GM12878 (cell line): ENCODE measurements around the gene CRB3. TPM values are rescaled to one million over a fixed set of nuclear protein-coding genes. Genes with fewer than 3 reads are reported as not detected.
A peak's percentile ranks its signal among the peaks of the same experiment; 100 is the strongest.

Source experiments
- EGR1 ChIP-seq, 2 experiments: IDR thresholded peaks; 1 replicate in 1 of 2; 2 replicates in 1 of 2; pipeline ENCODE4 v1.6.1; 2011 to 2012; ENCODE audit warnings: low read depth in 2 of 2, low read length in 2 of 2, borderline replicate concordance in 1 of 2, mild to moderate bottlenecking in 1 of 2, moderate library complexity in 1 of 2
- ETV6 ChIP-seq, 2 experiments: fragments of 450-650 bp in 1 of 2; IDR thresholded peaks in 1 of 2; conservative IDR thresholded peaks in 1 of 2; 2 replicates each; pipeline ENCODE4 v1.6.1; 2014; ENCODE audit warnings: antibody characterized with exemption in 1 of 2, borderline replicate concordance in 1 of 2, low read depth in 1 of 2, mild to moderate bottlenecking in 1 of 2, moderate library complexity in 1 of 2
- microRNA-seq: library from miRNA; unstranded; fragments of <30 nt; microRNA quantifications from one replicate; pipeline ENCODE4, GENCODE V29; 2018
- polyA plus RNA-seq, 11 experiments: library from polyadenylated mRNA; depleted of rRNA in 4 of 11; unstranded in 6 of 11; stranded (reverse) in 5 of 11; fragments of >200 nt; fragmentation: Nextera tagmentation in 4 of 11; fragmentation: Illumina TruSeq in 1 of 11; extraction: Ambion mirVana in 4 of 11; extraction: Trizol in 1 of 11; gene quantifications; 1 replicate in 1 of 11; 2 replicates in 10 of 11; pipeline versions ENCODE4 v1.2.1 to v1.2.3, GENCODE V29; 2011 to 2016; ENCODE audit warnings: inconsistent platforms in 2 of 11, missing spikeins in 2 of 11, low read depth in 1 of 11
- small RNA-seq: library from RNA; depleted of rRNA; stranded (forward); fragments of <200 nt; gene quantifications from one replicate; pipeline ENCODE3, GENCODE V24; 2014
- total RNA-seq, 4 experiments: library from RNA; depleted of rRNA in 3 of 4; stranded (reverse); fragments of >200 nt in 3 of 4; fragmentation: Illumina TruSeq in 1 of 4; extraction: Trizol in 1 of 4; gene quantifications; 2 replicates each; pipeline versions ENCODE4 v1.2.1 to v1.2.3, GENCODE V29; 2013 to 2021
- TF ChIP-seq, protein P1 (sequence below): fragments of 450-650 bp; IDR thresholded peaks from 2 replicates; pipeline ENCODE4 v1.6.1; 2018; ENCODE audit warnings: borderline replicate concordance, mild to moderate bottlenecking; ENCODE audit not compliant: partially characterized antibody
- TF ChIP-seq, protein P2 (sequence below): IDR thresholded peaks from 2 replicates; pipeline ENCODE4 v1.6.1; 2011; ENCODE audit warnings: mild to moderate bottlenecking, low read depth, low read length, moderate library complexity; ENCODE audit not compliant: insufficient replicate concordance

The CRB3 gene
- total and polyA plus RNA-seq, 10 of the 15 experiments (the other 5 are each of a cell fraction or from before 2014, with no cell fraction given), result 0.11 to 1.9 (median 0.98) TPM; not detected in 1

GRCh38 chr19:6516018-6516658 lies 52.1 kb downstream of the CRB3 start (continued):
- TF ChIP-seq EGR1 (IDR thresholded peaks at IDR 0.05; ENCODE audit: borderline replicate concordance in 1 of 2, low read depth in 2 of 2, low read length in 2 of 2) (no peak), ETV6 (conservative IDR thresholded peaks at IDR 0.05 in 1 of 2, IDR thresholded peaks at IDR 0.05 in 1 of 2; ENCODE audit: borderline replicate concordance in 1 of 2, low read depth in 1 of 2) (no peak)
- TF ChIP-seq, protein P1, sequence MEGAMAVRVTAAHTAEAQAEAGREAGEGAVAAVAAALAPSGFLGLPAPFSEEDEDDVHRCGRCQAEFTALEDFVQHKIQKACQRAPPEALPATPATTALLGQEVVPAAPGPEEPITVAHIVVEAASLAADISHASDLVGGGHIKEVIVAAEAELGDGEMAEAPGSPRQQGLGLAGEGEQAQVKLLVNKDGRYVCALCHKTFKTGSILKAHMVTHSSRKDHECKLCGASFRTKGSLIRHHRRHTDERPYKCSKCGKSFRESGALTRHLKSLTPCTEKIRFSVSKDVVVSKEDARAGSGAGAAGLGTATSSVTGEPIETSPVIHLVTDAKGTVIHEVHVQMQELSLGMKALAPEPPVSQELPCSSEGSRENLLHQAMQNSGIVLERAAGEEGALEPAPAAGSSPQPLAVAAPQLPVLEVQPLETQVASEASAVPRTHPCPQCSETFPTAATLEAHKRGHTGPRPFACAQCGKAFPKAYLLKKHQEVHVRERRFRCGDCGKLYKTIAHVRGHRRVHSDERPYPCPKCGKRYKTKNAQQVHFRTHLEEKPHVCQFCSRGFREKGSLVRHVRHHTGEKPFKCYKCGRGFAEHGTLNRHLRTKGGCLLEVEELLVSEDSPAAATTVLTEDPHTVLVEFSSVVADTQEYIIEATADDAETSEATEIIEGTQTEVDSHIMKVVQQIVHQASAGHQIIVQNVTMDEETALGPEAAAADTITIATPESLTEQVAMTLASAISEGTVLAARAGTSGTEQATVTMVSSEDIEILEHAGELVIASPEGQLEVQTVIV, result peak; percentile 12
- TF ChIP-seq, protein P2, sequence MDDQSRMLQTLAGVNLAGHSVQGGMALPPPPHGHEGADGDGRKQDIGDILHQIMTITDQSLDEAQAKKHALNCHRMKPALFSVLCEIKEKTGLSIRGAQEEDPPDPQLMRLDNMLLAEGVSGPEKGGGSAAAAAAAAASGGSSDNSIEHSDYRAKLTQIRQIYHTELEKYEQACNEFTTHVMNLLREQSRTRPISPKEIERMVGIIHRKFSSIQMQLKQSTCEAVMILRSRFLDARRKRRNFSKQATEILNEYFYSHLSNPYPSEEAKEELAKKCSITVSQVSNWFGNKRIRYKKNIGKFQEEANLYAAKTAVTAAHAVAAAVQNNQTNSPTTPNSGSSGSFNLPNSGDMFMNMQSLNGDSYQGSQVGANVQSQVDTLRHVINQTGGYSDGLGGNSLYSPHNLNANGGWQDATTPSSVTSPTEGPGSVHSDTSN, result peak; percentile 90

Small RNAs within 50 kb of the gene (microRNA-seq; reads per million reads assigned to microRNA genes)
- gene MIR3940, result 141 reads per million, percentile 78 among the genes with 10 or more reads in this experiment

Small RNAs within 50 kb of the gene (small RNA-seq; reads per million reads assigned to genes)
- not detected for gene AC010503.2

Other genes with a start within 250 kb of the CRB3 start
Only the 7 nearest of the 14 such genes appear.
- gene GTF2F1, start 71.1 kb upstream of the CRB3 start, total RNA-seq (2014; rRNA removed), result 42.7 and 45.0 TPM in 2 replicates
- gene GTF2F1, start 71.1 kb upstream of the CRB3 start, total RNA-seq (2014; rRNA removed; fragmentation: Illumina TruSeq; extraction: Trizol), result 55.4 and 57.3 TPM in 2 replicates
- 57.8 and 61.7 TPM in 2 replicates for gene GTF2F1, start 71.1 kb upstream of the CRB3 start, total RNA-seq (2021)
- 39.6 and 50.4 TPM in 2 replicates for gene GTF2F1, start 71.1 kb upstream of the CRB3 start, polyA plus RNA-seq (2011; rRNA removed)
- gene GTF2F1, start 71.1 kb upstream of the CRB3 start, polyA plus RNA-seq (2014; fragmentation: Illumina TruSeq; extraction: Trizol), result 29.6 and 53.1 TPM in 2 replicates
- gene GTF2F1, start 71.1 kb upstream of the CRB3 start, polyA plus RNA-seq (2014; fragmentation: Nextera tagmentation; extraction: Ambion mirVana), result 1 to 10 TPM; 4.5 to 8.7 TPM
- 55.1 and 61.3 TPM in 2 replicates for gene GTF2F1, start 71.1 kb upstream of the CRB3 start, polyA plus RNA-seq (2014; rRNA removed)
- gene GTF2F1, start 71.1 kb upstream of the CRB3 start, polyA plus RNA-seq (2016; fragmentation: Nextera tagmentation; extraction: Ambion mirVana), result 10 to 100 TPM; 39.2 to 46.7 TPM
- 111 and 121 TPM in 2 replicates for gene KHSRP, start 39.5 kb upstream of the CRB3 start, total RNA-seq (2014; rRNA removed)
- gene KHSRP, start 39.5 kb upstream of the CRB3 start, total RNA-seq (2014; rRNA removed; fragmentation: Illumina TruSeq; extraction: Trizol), result 71.8 and 79.8 TPM in 2 replicates
- 411 and 440 TPM in 2 replicates for gene KHSRP, start 39.5 kb upstream of the CRB3 start, total RNA-seq (2021)
- 71.1 and 84.3 TPM in 2 replicates for gene KHSRP, start 39.5 kb upstream of the CRB3 start, polyA plus RNA-seq (2011; rRNA removed)
- 118 and 142 TPM in 2 replicates for gene KHSRP, start 39.5 kb upstream of the CRB3 start, polyA plus RNA-seq (2014; fragmentation: Illumina TruSeq; extraction: Trizol)
- 1 to 10 TPM; 4.8 to 6.4 TPM for gene KHSRP, start 39.5 kb upstream of the CRB3 start, polyA plus RNA-seq (2014; fragmentation: Nextera tagmentation; extraction: Ambion mirVana)
- gene KHSRP, start 39.5 kb upstream of the CRB3 start, polyA plus RNA-seq (2014; rRNA removed), result 229 and 318 TPM in 2 replicates
- gene KHSRP, start 39.5 kb upstream of the CRB3 start, polyA plus RNA-seq (2016; fragmentation: Nextera tagmentation; extraction: Ambion mirVana), result 10 to 100 TPM; 38.5 to 40.1 TPM
- gene SLC25A41, start 30.5 kb upstream of the CRB3 start, total RNA-seq (2014; rRNA removed), result 0.23 and 0.27 TPM in 2 replicates
- gene SLC25A41, start 30.5 kb upstream of the CRB3 start, total RNA-seq (2014; rRNA removed; fragmentation: Illumina TruSeq; extraction: Trizol), result 0.49 and 0.55 TPM in 2 replicates
- gene SLC25A41, start 30.5 kb upstream of the CRB3 start, total RNA-seq (2021), result 1.0 and 1.2 TPM in 2 replicates
- gene SLC25A41, start 30.5 kb upstream of the CRB3 start, polyA plus RNA-seq (2011; rRNA removed), result 0.45 and 0.99 TPM in 2 replicates
- gene SLC25A41, start 30.5 kb upstream of the CRB3 start, polyA plus RNA-seq (2014; fragmentation: Illumina TruSeq; extraction: Trizol), result 0.24 TPM in 1 of 2 replicates, not detected in the other
- gene SLC25A41, start 30.5 kb upstream of the CRB3 start, polyA plus RNA-seq (2014; fragmentation: Nextera tagmentation; extraction: Ambion mirVana), result not detected
- gene SLC25A41, start 30.5 kb upstream of the CRB3 start, polyA plus RNA-seq (2014; rRNA removed), result 0.73 and 1.4 TPM in 2 replicates
- under 1 TPM; 0.30 to 0.37 TPM for gene SLC25A41, start 30.5 kb upstream of the CRB3 start, polyA plus RNA-seq (2016; fragmentation: Nextera tagmentation; extraction: Ambion mirVana)
- gene SLC25A23, start 4.5 kb upstream of the CRB3 start, total RNA-seq (2014; rRNA removed), result 51.9 and 66.4 TPM in 2 replicates
- gene SLC25A23, start 4.5 kb upstream of the CRB3 start, total RNA-seq (2014; rRNA removed; fragmentation: Illumina TruSeq; extraction: Trizol), result 35.4 and 36.2 TPM in 2 replicates
- 85.8 and 97.2 TPM in 2 replicates for gene SLC25A23, start 4.5 kb upstream of the CRB3 start, total RNA-seq (2021)
- 16.6 and 25.6 TPM in 2 replicates for gene SLC25A23, start 4.5 kb upstream of the CRB3 start, polyA plus RNA-seq (2011; rRNA removed)
- 60.7 and 70.2 TPM in 2 replicates for gene SLC25A23, start 4.5 kb upstream of the CRB3 start, polyA plus RNA-seq (2014; fragmentation: Illumina TruSeq; extraction: Trizol)
- 10 to 100 TPM; 10.2 to 13.6 TPM for gene SLC25A23, start 4.5 kb upstream of the CRB3 start, polyA plus RNA-seq (2014; fragmentation: Nextera tagmentation; extraction: Ambion mirVana)
- 79.5 and 83.1 TPM in 2 replicates for gene SLC25A23, start 4.5 kb upstream of the CRB3 start, polyA plus RNA-seq (2014; rRNA removed)
- gene SLC25A23, start 4.5 kb upstream of the CRB3 start, polyA plus RNA-seq (2016; fragmentation: Nextera tagmentation; extraction: Ambion mirVana), result 10 to 100 TPM; 42.7 to 57.4 TPM
- gene DENND1C, start 17.5 kb downstream of the CRB3 start, total RNA-seq (2014; rRNA removed), result 16.4 and 24.5 TPM in 2 replicates
- 10.9 and 11.5 TPM in 2 replicates for gene DENND1C, start 17.5 kb downstream of the CRB3 start, total RNA-seq (2014; rRNA removed; fragmentation: Illumina TruSeq; extraction: Trizol)
- gene DENND1C, start 17.5 kb downstream of the CRB3 start, total RNA-seq (2021), result 50.5 and 54.3 TPM in 2 replicates
- 10.6 and 25.8 TPM in 2 replicates for gene DENND1C, start 17.5 kb downstream of the CRB3 start, polyA plus RNA-seq (2011; rRNA removed)
- 24.6 and 39.5 TPM in 2 replicates for gene DENND1C, start 17.5 kb downstream of the CRB3 start, polyA plus RNA-seq (2014; fragmentation: Illumina TruSeq; extraction: Trizol)
- gene DENND1C, start 17.5 kb downstream of the CRB3 start, polyA plus RNA-seq (2014; fragmentation: Nextera tagmentation; extraction: Ambion mirVana), result 1 to 10 TPM; 2.4 to 2.8 TPM
- gene DENND1C, start 17.5 kb downstream of the CRB3 start, polyA plus RNA-seq (2014; rRNA removed), result 49.1 and 59.0 TPM in 2 replicates
- gene DENND1C, start 17.5 kb downstream of the CRB3 start, polyA plus RNA-seq (2016; fragmentation: Nextera tagmentation; extraction: Ambion mirVana), result 10 to 100 TPM; 45.8 to 45.9 TPM
- gene TUBB4A, start 38.0 kb downstream of the CRB3 start, total RNA-seq (2014; rRNA removed), result 2.5 and 2.8 TPM in 2 replicates
- gene TUBB4A, start 38.0 kb downstream of the CRB3 start, total RNA-seq (2014; rRNA removed; fragmentation: Illumina TruSeq; extraction: Trizol), result 1.3 and 1.4 TPM in 2 replicates
- 22.4 and 30.4 TPM in 2 replicates for gene TUBB4A, start 38.0 kb downstream of the CRB3 start, total RNA-seq (2021)
- 0.12 and 0.29 TPM in 2 replicates for gene TUBB4A, start 38.0 kb downstream of the CRB3 start, polyA plus RNA-seq (2011; rRNA removed)
- 5.9 and 7.1 TPM in 2 replicates for gene TUBB4A, start 38.0 kb downstream of the CRB3 start, polyA plus RNA-seq (2014; fragmentation: Illumina TruSeq; extraction: Trizol)
- under 1 TPM; 0.79 to 0.85 TPM for gene TUBB4A, start 38.0 kb downstream of the CRB3 start, polyA plus RNA-seq (2014; fragmentation: Nextera tagmentation; extraction: Ambion mirVana)
- 5.1 and 7.5 TPM in 2 replicates for gene TUBB4A, start 38.0 kb downstream of the CRB3 start, polyA plus RNA-seq (2014; rRNA removed)
- gene TUBB4A, start 38.0 kb downstream of the CRB3 start, polyA plus RNA-seq (2016; fragmentation: Nextera tagmentation; extraction: Ambion mirVana), result 10 to 100 TPM; 12.1 to 20.0 TPM
- gene TNFSF9, start 66.8 kb downstream of the CRB3 start, total RNA-seq (2014; rRNA removed), result 72.8 and 75.3 TPM in 2 replicates
- gene TNFSF9, start 66.8 kb downstream of the CRB3 start, total RNA-seq (2014; rRNA removed; fragmentation: Illumina TruSeq; extraction: Trizol), result 20.9 and 22.7 TPM in 2 replicates
- gene TNFSF9, start 66.8 kb downstream of the CRB3 start, total RNA-seq (2021), result 60.1 TPM in 2 replicates
- gene TNFSF9, start 66.8 kb downstream of the CRB3 start, polyA plus RNA-seq (2011; rRNA removed), result 24.6 and 33.3 TPM in 2 replicates
- gene TNFSF9, start 66.8 kb downstream of the CRB3 start, polyA plus RNA-seq (2014; fragmentation: Illumina TruSeq; extraction: Trizol), result 13.4 and 14.7 TPM in 2 replicates
- 10 to 100 TPM in 1 of 2 experiments, 1 to 10 TPM in 1; 6.2 to 12.8 TPM for gene TNFSF9, start 66.8 kb downstream of the CRB3 start, polyA plus RNA-seq (2014; fragmentation: Nextera tagmentation; extraction: Ambion mirVana)
- gene TNFSF9, start 66.8 kb downstream of the CRB3 start, polyA plus RNA-seq (2014; rRNA removed), result 46.8 and 48.0 TPM in 2 replicates
- gene TNFSF9, start 66.8 kb downstream of the CRB3 start, polyA plus RNA-seq (2016; fragmentation: Nextera tagmentation; extraction: Ambion mirVana), result 10 to 100 TPM; 20.7 to 21.5 TPM